ENCODE data around the gene DUXA. TPM values are rescaled to one million over a fixed set of nuclear protein-coding genes. Genes with fewer than 3 reads are reported as not detected.
"Not testable (repeated sequence)": the region's sequence is repeated elsewhere in the genome, so short reads cannot be mapped to it uniquely, and the experiment has no call there.

Gene DUXA
- total RNA-seq, 2 donors from 2014 or later = not detected

DNA sequence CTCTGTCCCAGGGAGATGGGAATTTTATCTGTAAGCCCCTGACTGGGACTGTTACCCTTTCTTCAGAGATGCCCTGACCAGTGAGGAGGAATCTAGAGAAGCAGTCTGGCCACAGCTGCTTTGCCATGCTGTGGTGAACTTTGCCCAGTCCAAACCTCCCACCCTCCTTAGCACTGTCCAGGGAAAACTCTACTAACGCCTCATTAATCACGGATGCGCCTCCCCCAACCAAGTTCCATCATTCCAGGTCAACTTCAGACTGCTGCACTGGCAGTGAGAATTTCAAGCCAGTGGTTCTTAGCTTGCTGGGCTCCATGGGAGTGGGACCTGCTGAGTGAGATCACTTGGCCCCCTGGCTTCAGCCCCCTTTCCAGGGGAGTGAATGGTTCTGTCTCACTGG is 39.9 kb downstream of the DUXA start:
- H3K27ac Mint-ChIP-seq; H3K4me1 Mint-ChIP-seq; H3K4me3 Mint-ChIP-seq; ATAC-seq (replicated peaks); H3K27me3 Mint-ChIP-seq; H3K36me3 Mint-ChIP-seq (ENCODE audit: low read depth); H3K9me3 Mint-ChIP-seq: not testable (repeated sequence)

DNA sequence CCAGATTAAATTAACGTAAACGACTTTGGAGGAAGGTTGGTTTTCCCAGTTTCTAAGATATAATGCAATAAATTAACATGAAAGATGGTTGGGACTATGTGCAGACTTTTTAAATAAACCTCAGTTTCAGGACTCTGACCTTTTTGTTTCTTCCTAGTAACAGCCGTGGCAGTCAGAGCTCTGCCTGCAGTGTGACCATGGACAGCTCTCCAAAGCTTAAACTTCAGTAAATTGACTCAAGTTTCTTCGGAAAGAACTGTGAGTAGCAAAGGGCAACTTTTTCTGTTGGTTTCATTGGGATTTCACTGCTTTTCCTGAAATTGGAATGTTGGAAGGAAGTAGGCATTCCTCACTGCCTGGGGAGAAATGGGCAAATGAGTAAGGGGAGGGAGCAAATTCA is 43.4 kb downstream of the DUXA start:
- H3K4me1 Mint-ChIP-seq = no peaks in the 10 kb centered on the region
- H3K36me3 Mint-ChIP-seq (ENCODE audit: low read depth) = no peaks in the 10 kb centered on the region
- H3K9me3 Mint-ChIP-seq = peaks cover 5% of the 10 kb centered on the region
- no peak for ATAC-seq (replicated peaks)
- peaks cover 5% of the 10 kb centered on the region for H3K27me3 Mint-ChIP-seq
- no peak overlapping the region for H3K4me3 Mint-ChIP-seq
- no peak overlapping the region for H3K27ac Mint-ChIP-seq

DNA sequence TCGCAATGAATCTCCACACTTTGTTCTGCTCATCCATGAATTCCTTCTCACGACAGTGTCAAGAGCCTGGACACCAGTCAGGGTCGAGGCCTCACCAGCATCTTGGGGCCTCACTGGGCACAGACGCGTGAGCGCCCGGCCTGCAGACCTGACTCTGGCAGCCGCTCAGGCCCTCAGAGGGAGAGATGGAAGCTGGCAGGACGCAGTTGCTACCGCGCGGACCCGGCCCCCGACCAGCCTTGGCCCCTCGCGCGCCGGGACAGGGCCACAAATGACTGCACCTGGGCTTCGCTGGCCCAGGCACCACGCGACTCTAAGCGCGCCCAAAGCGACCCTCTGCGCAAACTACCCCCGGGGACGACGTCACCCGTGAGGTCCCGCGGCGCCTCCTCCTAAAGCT is 48.4 kb downstream of the DUXA start:
- Mint-ChIP-seq H3K36me3 (ENCODE audit: low read depth) (no peaks in the 10 kb centered on the region), H3K4me1 (no peaks in the 10 kb centered on the region)

DNA sequence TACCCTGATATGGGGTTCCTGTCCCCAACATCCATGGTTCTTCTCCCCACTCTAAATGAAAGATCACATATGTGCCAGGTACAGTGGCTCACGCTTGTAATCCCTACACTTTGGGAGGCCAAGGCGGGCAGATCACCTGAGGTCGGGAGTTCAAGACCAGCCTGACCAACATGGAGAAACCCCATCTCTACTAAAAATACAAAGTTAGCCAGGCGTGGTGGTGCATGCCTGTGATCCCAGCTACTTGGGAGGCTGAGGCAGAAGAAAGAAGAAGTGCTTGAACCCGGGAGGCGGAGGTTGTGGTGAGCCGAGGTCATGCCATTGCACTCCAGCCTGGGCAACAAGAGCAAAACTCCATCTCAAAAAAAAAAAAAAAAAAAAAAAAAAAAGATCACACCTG is 53.8 kb downstream of the DUXA start:
- not testable (repeated sequence) for H3K4me3 Mint-ChIP-seq; ATAC-seq (replicated peaks); H3K27me3 Mint-ChIP-seq; H3K27ac Mint-ChIP-seq; H3K4me1 Mint-ChIP-seq; H3K36me3 Mint-ChIP-seq (ENCODE audit: low read depth)
- H3K9me3 Mint-ChIP-seq = peaks cover 27% of the 10 kb centered on the region

More for the DNA sequence above, 48.4 kb downstream of the DUXA start:
- no peak overlapping the region for H3K4me3 Mint-ChIP-seq
- H3K27me3 Mint-ChIP-seq = no peaks in the 10 kb centered on the region
- H3K9me3 Mint-ChIP-seq = peaks cover 10% of the 10 kb centered on the region
- no peak overlapping the region for H3K27ac Mint-ChIP-seq
- no peak for ATAC-seq (replicated peaks)

DNA sequence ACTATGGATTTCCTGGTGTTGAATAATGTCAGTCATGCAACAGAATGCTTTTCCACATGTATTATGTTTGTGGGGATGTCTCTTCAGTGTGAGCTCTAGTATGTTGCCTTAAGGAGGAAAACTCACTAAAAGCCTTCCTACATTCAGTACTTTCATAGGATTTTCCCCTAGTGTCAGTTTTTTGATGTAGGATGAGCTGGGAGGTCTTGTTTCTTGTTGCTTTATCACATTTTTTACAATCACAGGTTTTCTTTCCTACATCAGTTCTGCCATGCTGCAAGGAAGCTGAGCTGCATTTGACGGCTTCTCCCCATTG is 56.0 kb downstream of the DUXA start:
- Mint-ChIP-seq H3K27me3 (no peaks in the 10 kb centered on the region), H3K4me1 (no peaks in the 10 kb centered on the region), H3K27ac (no peak overlapping the region), H3K36me3 (ENCODE audit: low read depth) (no peaks in the 10 kb centered on the region), H3K4me3 (no peak overlapping the region), H3K9me3 (peaks cover 27% of the 10 kb centered on the region)
- ATAC-seq (replicated peaks) = no peak

DNA sequence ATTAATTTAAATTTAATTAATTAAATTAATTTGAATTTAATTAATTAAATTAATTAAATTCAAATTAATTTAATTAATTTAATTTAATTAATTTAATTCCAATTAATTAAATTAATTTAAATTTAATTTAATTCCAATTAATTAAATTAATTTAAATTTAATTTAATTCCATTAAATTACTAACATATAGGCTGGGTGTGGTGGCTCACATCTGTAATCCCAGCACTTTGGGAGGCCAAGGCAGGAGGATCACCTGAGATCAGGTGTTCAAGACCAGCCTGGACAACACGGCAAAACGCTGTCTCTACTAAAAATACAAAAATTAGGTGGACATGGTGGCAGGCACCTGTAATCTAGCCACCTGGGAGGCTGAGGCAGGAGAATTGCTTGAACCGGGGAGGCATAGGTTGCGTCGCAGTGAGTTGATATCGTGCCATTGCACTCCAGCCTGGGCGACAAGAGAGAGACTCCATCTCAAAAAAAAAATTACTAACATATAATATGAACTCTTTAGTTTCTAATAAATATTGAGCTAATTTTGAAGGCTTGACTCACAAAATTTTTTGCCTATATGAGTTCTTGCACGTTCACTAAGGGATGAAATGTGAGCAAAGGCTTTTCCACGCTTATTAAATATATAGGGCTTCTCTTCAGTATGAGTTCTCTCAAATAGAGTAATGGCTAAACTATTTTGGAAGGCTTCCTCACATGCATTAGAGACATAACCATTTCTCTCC is 56.5 kb downstream of the DUXA start:
- no peaks in the 10 kb centered on the region for H3K4me1 Mint-ChIP-seq
- no peaks in the 10 kb centered on the region for H3K27me3 Mint-ChIP-seq
- no peaks in the 10 kb centered on the region for H3K36me3 Mint-ChIP-seq (ENCODE audit: low read depth)
- H3K4me3 Mint-ChIP-seq = no peak overlapping the region
- no peak overlapping the region for H3K27ac Mint-ChIP-seq
- H3K9me3 Mint-ChIP-seq = peaks cover 27% of the 10 kb centered on the region
- no peak for ATAC-seq (replicated peaks)

DNA sequence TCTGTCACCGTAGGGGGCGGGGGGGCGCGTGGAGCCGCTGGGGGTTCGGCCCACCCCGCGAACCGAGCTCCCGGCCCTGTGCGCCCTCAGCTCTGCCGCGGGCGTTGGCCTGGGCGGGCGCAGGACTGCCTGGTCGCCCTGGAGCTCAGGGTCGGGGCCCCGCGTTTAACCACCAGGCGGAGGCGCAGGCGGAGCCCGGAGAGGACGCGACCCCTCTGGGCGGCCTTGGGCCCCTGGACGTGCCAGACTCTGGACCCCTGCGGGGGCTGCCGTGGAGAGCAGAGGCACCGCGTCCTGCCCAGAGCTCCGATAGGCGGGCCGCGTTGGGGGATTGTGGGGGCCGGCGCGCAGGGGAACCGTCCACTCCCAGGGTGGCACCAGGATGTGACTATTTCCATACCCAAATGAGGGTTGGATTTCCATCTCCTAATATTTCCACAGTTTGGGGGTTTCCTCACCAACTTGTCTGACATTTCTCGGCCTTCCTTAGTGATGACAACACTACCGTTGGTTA is 60.5 kb downstream of the DUXA start:
- Mint-ChIP-seq H3K4me3 (no peak overlapping the region), H3K27ac (no peak overlapping the region), H3K36me3 (ENCODE audit: low read depth) (no peaks in the 10 kb centered on the region), H3K9me3 (peaks cover 7% of the 10 kb centered on the region), H3K4me1 (peaks cover 6% of the 10 kb centered on the region), H3K27me3 (peaks cover 9% of the 10 kb centered on the region)
- no peak for ATAC-seq (replicated peaks)

DNA sequence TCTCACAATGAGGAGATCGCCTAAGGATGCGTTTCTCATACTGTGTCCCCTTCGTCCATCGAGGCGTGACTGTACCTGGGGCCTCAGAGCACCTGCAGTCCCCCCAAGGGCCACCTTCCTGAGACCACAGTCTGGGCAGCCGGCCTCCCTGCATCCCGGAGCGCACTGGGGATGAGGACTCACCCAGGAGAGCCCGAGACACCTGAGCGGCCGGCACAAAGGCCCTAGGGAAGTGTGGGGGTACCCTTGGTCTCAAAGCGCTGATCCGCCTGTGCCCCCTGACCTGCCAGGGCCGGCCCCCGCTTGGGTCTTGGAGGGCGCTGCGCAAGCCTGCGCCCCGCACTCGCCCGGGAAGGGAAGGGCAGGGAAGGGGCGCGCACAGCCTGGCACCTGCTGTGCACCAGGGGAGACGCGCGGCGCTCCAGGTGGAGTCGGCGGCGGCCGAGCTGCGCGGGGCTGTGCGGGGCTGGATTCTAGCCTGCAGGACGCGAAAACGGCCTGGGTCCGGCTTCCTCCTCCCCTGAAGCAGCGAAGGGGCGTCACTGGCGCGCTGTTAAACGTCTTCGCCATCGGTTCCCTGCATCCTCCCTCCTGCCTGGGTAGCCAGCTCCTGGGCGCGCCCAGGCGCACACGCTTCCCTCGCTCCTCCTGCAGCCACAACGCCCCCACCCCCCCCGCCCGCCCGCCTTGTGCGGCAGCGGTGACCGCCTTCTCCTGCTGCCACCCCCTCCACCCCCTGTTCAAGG is 61.1 kb downstream of the DUXA start:
- Mint-ChIP-seq H3K27ac (no peak overlapping the region), H3K4me1 (peaks cover 6% of the 10 kb centered on the region), H3K27me3 (peaks cover 9% of the 10 kb centered on the region), H3K9me3 (peaks cover under 1% of the 10 kb centered on the region), H3K4me3 (no peak overlapping the region), H3K36me3 (ENCODE audit: low read depth) (no peaks in the 10 kb centered on the region)
- ATAC-seq (replicated peaks) = no peak

Other genes with a start within 250 kb of the DUXA start
- not detected for gene USP29, start 47.5 kb downstream of the DUXA start, total RNA-seq
- not detected for gene ZIM3, start 22.3 kb downstream of the DUXA start, total RNA-seq
- 10 to 100 TPM; 23.7 to 51.0 TPM for gene ZNF264, start 24.0 kb upstream of the DUXA start, total RNA-seq
- gene AURKC, start 63.5 kb upstream of the DUXA start, total RNA-seq = 1 to 10 TPM; 2.1 to 3.5 TPM
- 10 to 100 TPM in 1 of 2 donors, 1 to 10 TPM in 1; 9.1 to 16.7 TPM for gene ZNF805, start 73.1 kb upstream of the DUXA start, total RNA-seq
- gene ZNF460, start 113.0 kb upstream of the DUXA start, total RNA-seq = 100 to 1,000 TPM in 1 of 2 donors, 10 to 100 TPM in 1; 90.0 to 130 TPM
- 1 to 10 TPM; 6.6 to 6.7 TPM for gene ZNF543, start 153.0 kb upstream of the DUXA start, total RNA-seq
- 1 to 10 TPM; 5.3 to 6.4 TPM for gene ZNF304, start 183.8 kb upstream of the DUXA start, total RNA-seq
- gene TRAPPC2B, start 196.1 kb upstream of the DUXA start, total RNA-seq = 1 to 10 TPM; 4.5 to 8.8 TPM
- 1 to 10 TPM; 2.7 to 5.4 TPM for gene ZNF547, start 196.1 kb upstream of the DUXA start, total RNA-seq
- gene ZNF548, start 222.4 kb upstream of the DUXA start, total RNA-seq = 10 to 100 TPM; 19.4 to 48.5 TPM
- gene ZNF17, start 243.7 kb upstream of the DUXA start, total RNA-seq = 10 to 100 TPM in 1 of 2 donors, 1 to 10 TPM in 1; 8.3 to 12.0 TPM